HUES48 (cell line): ENCODE data around the gene NUP210.
A peak's percentile ranks its signal among the peaks of the same experiment; 100 is the strongest.

Source experiments
- H3K27ac ChIP-seq: one replicate; pipeline ENCODE4 v1.7.0; 2013; ENCODE audit warnings: low read depth, low read length, inconsistent platforms
- H3K27me3 ChIP-seq: 2 replicates; pipeline ENCODE4 v1.6.1; 2013; ENCODE audit warnings: mild to moderate bottlenecking, low read length; ENCODE audit not compliant: control insufficient read depth, insufficient read depth
- H3K36me3 ChIP-seq: 2 replicates; pipeline ENCODE4 v1.6.1; 2013; ENCODE audit warnings: low read length; ENCODE audit not compliant: control insufficient read depth, insufficient read depth
- H3K4me1 ChIP-seq: 2 replicates; pipeline ENCODE4 v1.6.1; 2013; ENCODE audit warnings: mild to moderate bottlenecking, low read length; ENCODE audit not compliant: control insufficient read depth, insufficient read depth
- H3K4me3 ChIP-seq: 2 replicates; pipeline ENCODE4 v1.5.1; 2013; ENCODE audit warnings: mild to moderate bottlenecking, low read depth, low read length
- H3K9ac ChIP-seq: 2 replicates; pipeline ENCODE4 v1.6.1; 2013; ENCODE audit warnings: mild to moderate bottlenecking, low read depth, low read length, moderate library complexity
- H3K9me3 ChIP-seq: 2 replicates; pipeline ENCODE4 v1.6.1; 2013; ENCODE audit warnings: low read length; ENCODE audit not compliant: control insufficient read depth, insufficient read depth

NUP210 gene

GRCh38 chr3:13420045-13420830 is at the start of gene NUP210:
NUP210 (minus strand) TSS chr3:13420322; CDS start chr3:13420226, 96 bp downstream.
- peak within 1 kb of the TSS; percentile 85 for H3K4me3 ChIP-seq
- H3K9me3 ChIP-seq: no peaks in the 10 kb centered on the region
- H3K9ac ChIP-seq: peak within 1 kb of the TSS; percentile 75
- H3K36me3 ChIP-seq: no peaks in the 10 kb centered on the region
- peaks cover 20% of the 10 kb centered on the region; the same call in 1 of the 2 replicates for H3K4me1 ChIP-seq
- peak within 1 kb of the TSS; percentile 36 for H3K27ac ChIP-seq
- H3K27me3 ChIP-seq: peaks cover 14% of the 10 kb centered on the region

DNA sequence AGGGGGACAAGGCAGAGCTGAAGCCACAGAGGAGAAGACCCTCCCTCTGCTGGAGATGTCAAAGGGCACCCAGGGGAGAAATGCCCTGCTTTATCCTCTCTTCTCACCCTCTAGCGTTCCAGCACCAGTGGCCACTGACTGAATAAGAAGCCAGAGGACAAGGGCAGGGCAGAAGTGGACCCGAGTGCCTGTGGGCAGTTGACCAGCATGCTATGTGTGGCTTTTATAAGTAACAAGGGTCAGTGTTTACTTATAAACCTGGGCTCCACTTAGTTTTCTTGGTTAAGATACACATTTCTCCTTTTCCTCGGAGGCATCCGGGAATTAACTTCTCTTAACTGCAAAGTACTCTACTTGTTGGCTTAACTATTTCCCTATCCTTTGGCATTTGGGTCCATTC is 46.7 kb upstream of the NUP210 start:
- Histone ChIP-seq H3K36me3 (no peaks in the 10 kb centered on the region), H3K27ac (no peak overlapping the region), H3K9ac (no peak overlapping the region), H3K9me3 (no peaks in the 10 kb centered on the region), H3K4me1 (no peaks in the 10 kb centered on the region), H3K4me3 (no peak overlapping the region), H3K27me3 (peaks cover 11% of the 10 kb centered on the region; the same call in 1 of the 2 replicates)

DNA sequence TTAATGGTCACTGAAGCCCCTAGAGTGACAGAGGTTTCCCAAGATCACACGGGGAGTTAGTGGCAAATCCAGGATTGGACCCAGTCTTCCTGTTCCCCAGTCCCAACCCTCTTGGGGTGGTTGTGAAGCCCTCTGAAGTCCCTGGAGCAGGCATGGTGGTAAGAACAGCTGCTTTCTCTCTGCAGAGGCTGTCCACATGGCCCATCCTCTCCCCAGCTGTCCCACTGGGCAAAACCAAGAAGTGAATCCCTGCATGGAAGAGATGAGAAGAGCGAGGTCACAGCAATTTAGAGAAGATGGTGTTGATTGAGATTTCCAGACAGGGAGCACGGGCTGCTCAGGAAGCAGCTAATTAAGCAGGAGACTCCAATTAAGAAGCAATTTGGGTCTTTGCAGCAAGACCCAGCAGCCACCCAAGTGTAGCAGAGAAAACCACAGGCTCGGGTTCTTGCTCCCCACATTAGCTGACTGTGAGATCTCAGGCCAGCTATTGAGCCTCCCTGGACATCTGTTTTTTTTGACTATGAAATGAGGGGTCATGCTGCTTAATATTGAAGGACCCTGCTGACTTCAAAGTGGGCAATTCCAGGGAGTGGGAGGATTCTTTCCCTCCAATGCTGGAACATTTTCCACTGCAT is 45.2 kb upstream of the NUP210 start:
- Histone ChIP-seq H3K36me3 (no peaks in the 10 kb centered on the region), H3K27ac (no peak overlapping the region), H3K9ac (no peak overlapping the region), H3K4me3 (no peak overlapping the region), H3K27me3 (peaks cover 11% of the 10 kb centered on the region), H3K4me1 (no peaks in the 10 kb centered on the region), H3K9me3 (0 out of 2 replicates have a peak, but pooled peaks cover 3% of the 10 kb centered on the region)

DNA sequence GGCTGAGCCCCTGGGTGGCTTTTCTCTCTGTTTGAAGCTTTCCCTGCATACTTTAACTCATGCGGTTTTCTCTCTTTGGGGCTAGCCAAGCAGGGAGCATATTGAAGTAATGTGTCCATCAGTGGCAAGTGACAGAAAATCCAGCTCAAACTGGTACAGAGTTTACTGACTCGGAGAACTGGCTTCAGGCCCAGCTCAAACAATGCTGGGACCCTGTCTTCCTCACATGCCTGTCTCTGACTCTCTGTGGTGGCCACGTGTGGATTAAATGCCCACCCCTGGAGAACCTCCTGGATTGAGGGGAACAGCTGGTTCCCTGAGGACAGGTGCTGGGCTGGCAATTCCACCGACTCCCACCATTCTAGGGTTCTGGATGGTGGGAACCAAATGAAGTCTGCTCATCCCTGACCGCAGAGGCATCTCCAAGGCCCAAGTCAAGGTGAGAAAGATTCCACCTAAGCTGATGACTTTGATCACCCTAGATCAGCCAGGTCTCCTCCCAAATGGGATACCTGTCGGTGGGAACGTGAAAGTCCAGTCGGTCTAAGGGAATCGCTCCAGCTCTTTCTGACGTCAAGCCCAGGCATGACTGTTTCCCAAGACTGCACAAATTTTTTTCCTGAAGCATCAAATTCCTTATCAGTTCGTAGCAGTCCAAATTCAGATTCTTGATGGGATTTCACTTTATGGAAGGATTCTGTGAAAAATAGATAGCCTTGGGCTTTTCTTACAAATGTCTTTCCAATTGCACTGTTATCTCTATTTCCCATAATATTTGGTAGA is 43.7 kb upstream of the NUP210 start:
- Histone ChIP-seq H3K4me3 (no peak overlapping the region), H3K36me3 (no peaks in the 10 kb centered on the region), H3K27me3 (peaks cover 12% of the 10 kb centered on the region), H3K27ac (no peak overlapping the region), H3K9ac (no peak overlapping the region), H3K9me3 (0 out of 2 replicates have a peak, but pooled peaks cover 3% of the 10 kb centered on the region), H3K4me1 (no peaks in the 10 kb centered on the region)

DNA sequence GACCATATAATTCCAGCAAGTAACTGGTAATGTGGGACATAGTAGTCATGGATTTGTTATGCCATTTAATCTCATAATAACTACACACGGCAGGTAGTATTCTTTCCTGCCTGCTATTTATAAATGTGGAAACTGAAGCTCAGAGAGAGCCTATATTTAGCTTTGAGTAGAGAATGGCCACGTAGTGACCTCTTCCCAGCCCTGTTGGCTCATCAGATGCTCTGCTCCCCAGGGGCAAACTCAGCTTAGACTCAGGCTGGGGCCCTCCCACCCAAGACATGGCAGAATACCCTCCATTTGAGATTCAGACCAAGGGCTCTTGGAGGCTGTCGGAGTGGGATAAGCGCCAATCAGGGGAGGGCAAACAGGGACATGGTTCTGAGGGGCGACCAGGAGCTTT is 42.7 kb upstream of the NUP210 start:
- no peak overlapping the region for H3K4me3 ChIP-seq
- H3K27me3 ChIP-seq: peaks cover 12% of the 10 kb centered on the region
- no peaks in the 10 kb centered on the region for H3K36me3 ChIP-seq
- H3K9me3 ChIP-seq: 0 out of 2 replicates have a peak, but pooled peaks cover 3% of the 10 kb centered on the region
- no peak overlapping the region for H3K27ac ChIP-seq
- no peaks in the 10 kb centered on the region for H3K4me1 ChIP-seq
- H3K9ac ChIP-seq: no peak overlapping the region

DNA sequence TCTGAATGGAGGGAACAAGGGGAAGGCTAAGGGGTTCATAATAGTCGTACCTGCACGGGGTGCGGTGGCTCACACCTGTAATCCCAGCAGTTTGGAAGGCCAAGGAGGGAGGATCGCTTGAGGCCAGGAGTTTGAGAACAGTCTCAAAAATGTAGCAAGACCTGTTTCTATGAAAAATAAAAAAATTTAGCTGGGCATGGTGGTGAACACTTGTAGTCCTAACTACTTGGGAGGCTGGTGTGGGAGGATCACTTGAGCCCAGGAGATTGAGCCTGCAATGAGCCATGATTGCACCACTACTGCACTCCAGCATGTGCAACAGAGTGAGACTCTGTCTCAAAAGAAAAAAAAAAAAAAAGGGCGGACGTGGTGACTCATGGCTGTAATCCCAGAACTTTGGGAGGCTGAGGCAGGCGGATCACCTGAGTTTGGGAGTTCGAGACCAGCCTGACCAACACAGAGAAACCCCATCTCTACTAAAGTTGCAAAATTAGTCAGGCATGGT is 42.1 kb upstream of the NUP210 start:
- no peak overlapping the region for H3K27ac ChIP-seq
- H3K4me3 ChIP-seq: no peak overlapping the region
- H3K27me3 ChIP-seq: peaks cover 12% of the 10 kb centered on the region
- no peak overlapping the region for H3K9ac ChIP-seq
- H3K4me1 ChIP-seq: no peaks in the 10 kb centered on the region
- no peaks in the 10 kb centered on the region for H3K36me3 ChIP-seq
- H3K9me3 ChIP-seq: 0 out of 2 replicates have a peak, but pooled peaks cover 3% of the 10 kb centered on the region

GRCh38 chr3:13461169-13462124 is 41.3 kb upstream of the NUP210 start:
- H3K27me3 ChIP-seq: peaks cover 12% of the 10 kb centered on the region
- H3K9ac ChIP-seq: no peak overlapping the region
- H3K27ac ChIP-seq: no peak overlapping the region
- H3K36me3 ChIP-seq: no peaks in the 10 kb centered on the region
- 0 out of 2 replicates have a peak, but pooled peaks cover 3% of the 10 kb centered on the region for H3K9me3 ChIP-seq
- no peak overlapping the region for H3K4me3 ChIP-seq
- no peaks in the 10 kb centered on the region for H3K4me1 ChIP-seq

DNA sequence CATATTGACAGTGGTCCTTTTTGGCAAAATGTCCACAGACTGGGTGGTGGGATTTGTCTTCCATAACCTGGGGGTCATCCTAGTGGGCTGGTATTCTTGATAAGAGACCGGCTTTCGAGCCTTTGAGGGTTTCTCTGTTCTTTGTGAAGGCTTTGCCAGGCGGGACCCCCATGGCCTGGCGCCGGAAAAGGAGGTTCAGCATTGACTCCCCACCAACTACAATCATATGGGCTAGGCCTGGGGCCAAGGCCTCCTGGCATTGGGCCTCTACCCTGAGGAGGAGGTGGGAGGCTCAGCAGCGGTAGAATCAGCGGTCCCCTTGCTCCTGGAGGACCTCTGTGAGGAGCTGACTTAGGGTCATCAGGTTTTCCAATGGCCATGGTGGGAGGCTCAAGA is 40.2 kb upstream of the NUP210 start:
- Histone ChIP-seq H3K27ac (no peak overlapping the region), H3K27me3 (peaks cover 12% of the 10 kb centered on the region), H3K9me3 (0 out of 2 replicates have a peak, but pooled peaks cover 3% of the 10 kb centered on the region), H3K4me3 (no peak overlapping the region), H3K4me1 (no peaks in the 10 kb centered on the region), H3K9ac (no peak overlapping the region), H3K36me3 (no peaks in the 10 kb centered on the region)

DNA sequence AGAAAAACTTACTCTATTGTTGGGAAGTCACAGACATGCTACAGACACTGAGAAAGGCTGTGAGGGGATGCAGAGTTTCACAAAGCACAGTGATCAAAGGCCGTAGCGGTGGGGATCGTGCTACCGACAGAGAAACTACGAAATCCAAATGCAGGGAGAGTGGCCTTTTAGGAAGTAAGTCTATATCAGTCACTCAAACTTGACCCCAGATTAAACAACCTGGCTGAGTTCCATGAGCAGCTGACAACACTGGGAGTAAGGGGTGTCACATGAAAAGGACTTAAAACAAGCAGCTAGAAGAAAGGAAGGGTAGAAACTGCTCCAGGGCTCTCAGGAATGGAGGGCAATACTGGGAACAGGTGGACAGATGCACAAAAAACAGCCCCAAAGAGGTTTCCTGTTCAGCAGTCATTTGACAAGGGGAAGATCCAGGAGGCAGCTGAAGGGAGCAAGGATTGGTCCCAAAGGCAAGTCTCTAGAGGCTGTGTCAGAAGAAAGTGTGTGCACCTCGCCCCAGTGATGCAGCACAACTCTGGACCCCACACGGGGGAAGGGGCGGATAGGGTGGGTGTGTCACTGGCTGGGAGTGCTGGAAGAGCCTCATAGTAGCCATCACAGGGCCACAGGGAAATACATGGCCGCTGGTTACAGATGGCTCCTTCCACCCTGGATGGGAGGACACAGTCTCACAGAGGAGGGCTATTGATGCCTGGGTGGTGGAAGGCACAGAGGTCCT is 39.7 kb upstream of the NUP210 start:
- no peak overlapping the region for H3K4me3 ChIP-seq
- no peaks in the 10 kb centered on the region for H3K4me1 ChIP-seq
- H3K27ac ChIP-seq: no peak overlapping the region
- H3K36me3 ChIP-seq: no peaks in the 10 kb centered on the region
- peaks cover 12% of the 10 kb centered on the region for H3K27me3 ChIP-seq
- H3K9me3 ChIP-seq: 0 out of 2 replicates have a peak, but pooled peaks cover 3% of the 10 kb centered on the region
- H3K9ac ChIP-seq: no peak overlapping the region
